Ovary (tissue), 9 donors: ENCODE measurements around the gene SLC18A3. TPM values are rescaled to one million over a fixed set of nuclear protein-coding genes. Genes with fewer than 3 reads are reported as not detected.

Experiments
- DNase-seq, 5 donors: peaks; one replicate each; pipeline ENCODE4 v3.0.0-alpha.2; 2019 to 2020
- H3K27ac ChIP-seq, 2 donors: fragments of 200-600 bp; one replicate each; pipeline versions ENCODE4 v1.5.1 to v1.8.0; 2019 to 2022
- H3K27me3 ChIP-seq: fragments of 200-600 bp; one replicate; pipeline ENCODE4 v1.8.0; 2022
- H3K36me3 ChIP-seq: fragments of 200-600 bp; sonication (generic); one replicate; pipeline ENCODE4 v1.5.1; 2019
- H3K4me1 ChIP-seq: one replicate; pipeline ENCODE4 v1.8.1; 2013; ENCODE audit warnings: mild to moderate bottlenecking, moderate library complexity; ENCODE audit not compliant: insufficient read depth
- H3K4me3 ChIP-seq: fragments of 200-600 bp; sonication (generic); one replicate; pipeline ENCODE4 v1.5.1; 2017
- H3K9me3 ChIP-seq, 2 donors: fragments of 200-600 bp in 1 of 2; sonication (generic) in 1 of 2; one replicate each; pipeline versions ENCODE4 v1.5.1 to v1.8.1; 2013 to 2019; ENCODE audit warnings: mild to moderate bottlenecking in 1 of 2, moderate library complexity in 1 of 2
- EP300 ChIP-seq: sonication (generic); formaldehyde crosslinking; IDR thresholded peaks from one replicate; pipeline ENCODE4 v1.6.1; 2017; ENCODE audit warnings: antibody characterized with exemption
- POLR2A ChIP-seq: fragments of 450-650 bp; IDR thresholded peaks from one replicate; pipeline ENCODE4 v1.6.1; 2017; ENCODE audit warnings: antibody characterized with exemption, mild to moderate bottlenecking, moderate library complexity
- WGBS, 3 donors: extraction: QIAGEN DNeasy Blood & Tissue Kit in 1 of 3; methylation state at CpG; one replicate each; pipeline versions ENCODE4 v1.1.5 to v1.1.7; 2013 to 2017; 5-methylcytosine and 5-hydroxymethylcytosine counted together
- intact Hi-C, 4 donors: fragments of 100-400 bp; cut with DNase I; formaldehyde crosslinking; loops; one replicate each; pipeline versions ENCODE4 v1.11.0 to v1.15.1; 2022 to 2023
- polyA plus RNA-seq, 2 donors: library from polyadenylated mRNA; stranded (reverse); fragments of 200-250 nt in 1 of 2; fragments of 350-450 nt in 1 of 2; fragmentation: Illumina TruSeq in 1 of 2; extraction: RNeasy Lipid Tissue Mini Kit (QIAGEN cat#74804) in 1 of 2; gene quantifications; one replicate each; pipeline ENCODE4 v1.2.3, GENCODE V29; 2013 to 2014
- total RNA-seq, 7 donors: library from RNA; depleted of rRNA in 2 of 7; stranded (reverse); fragments of >200 nt in 2 of 7; fragmentation: NEBNext Ultra II Directional in 3 of 7; extraction: Animal tissue kit (Norgen Biotek cat#: 25700) in 3 of 7; gene quantifications; one replicate each; pipeline versions ENCODE4 v1.1.0 to v1.2.4, GENCODE V29; 2016 to 2023
- TF ChIP-seq, protein P1 (sequence below), 3 donors: fragments of 450-650 bp in 2 of 3; fragments of 200-600 bp in 1 of 3; IDR thresholded peaks; one replicate each; pipeline versions ENCODE4 v1.5.1 to v1.8.0; 2016 to 2022; ENCODE audit warnings: antibody characterized with exemption in 3 of 3, mild to moderate bottlenecking in 1 of 3
- donor health status: DM: no; HTN: no; CAD: no; lungs with moderate emphysema.
- donor health status: DM: no; HTN: no; CAD: no.
- donor health status: Bipolar disorder and iron deficiency.
- donor health status: DM: yes; HTN: yes; CAD: no.
- donor health status: DM: no; HTN: no; CAD: no.
- donor health status: DM: yes; HTN: yes; CAD: no.

SLC18A3 gene
- total and polyA plus RNA-seq, 9 donors: not detected

- no peaks in the 10 kb centered on the region for H3K9me3 ChIP-seq
- no peak for DNase-seq
- TF ChIP-seq EP300: no peak
- TF ChIP-seq, protein P1, sequence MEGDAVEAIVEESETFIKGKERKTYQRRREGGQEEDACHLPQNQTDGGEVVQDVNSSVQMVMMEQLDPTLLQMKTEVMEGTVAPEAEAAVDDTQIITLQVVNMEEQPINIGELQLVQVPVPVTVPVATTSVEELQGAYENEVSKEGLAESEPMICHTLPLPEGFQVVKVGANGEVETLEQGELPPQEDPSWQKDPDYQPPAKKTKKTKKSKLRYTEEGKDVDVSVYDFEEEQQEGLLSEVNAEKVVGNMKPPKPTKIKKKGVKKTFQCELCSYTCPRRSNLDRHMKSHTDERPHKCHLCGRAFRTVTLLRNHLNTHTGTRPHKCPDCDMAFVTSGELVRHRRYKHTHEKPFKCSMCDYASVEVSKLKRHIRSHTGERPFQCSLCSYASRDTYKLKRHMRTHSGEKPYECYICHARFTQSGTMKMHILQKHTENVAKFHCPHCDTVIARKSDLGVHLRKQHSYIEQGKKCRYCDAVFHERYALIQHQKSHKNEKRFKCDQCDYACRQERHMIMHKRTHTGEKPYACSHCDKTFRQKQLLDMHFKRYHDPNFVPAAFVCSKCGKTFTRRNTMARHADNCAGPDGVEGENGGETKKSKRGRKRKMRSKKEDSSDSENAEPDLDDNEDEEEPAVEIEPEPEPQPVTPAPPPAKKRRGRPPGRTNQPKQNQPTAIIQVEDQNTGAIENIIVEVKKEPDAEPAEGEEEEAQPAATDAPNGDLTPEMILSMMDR (IDR thresholded peaks at IDR 0.05): no peak
- no peak for TF ChIP-seq POLR2A
- no peaks in the 10 kb centered on the region for H3K4me1 ChIP-seq
- WGBS, 3 donors: 79 to 84% (median 82%) methylated on average over 11 of the region's 11 CpGs
- H3K27ac ChIP-seq: no peak overlapping the region
- intact Hi-C loops: no loop called here
- H3K4me3 ChIP-seq: no peak overlapping the region
- H3K27me3 ChIP-seq: no peaks in the 10 kb centered on the region
- no peaks in the 10 kb centered on the region for H3K36me3 ChIP-seq
Observed at GRCh38 chr10:49575489-49576072, 34.5 kb upstream of the SLC18A3 start.

GRCh38 chr10:49577182-49577925 is 32.8 kb upstream of the SLC18A3 start:
- Histone ChIP-seq H3K27me3 (no peaks in the 10 kb centered on the region), H3K36me3 (no peaks in the 10 kb centered on the region), H3K4me1 (no peaks in the 10 kb centered on the region), H3K9me3 (no peaks in the 10 kb centered on the region), H3K4me3 (no peak overlapping the region), H3K27ac (no peak overlapping the region)
- WGBS, 3 donors: 61 to 74% (median 69%) methylated on average over 2 of the region's 2 CpGs
- TF ChIP-seq POLR2A: no peak
- DNase-seq: no peak
- intact Hi-C loops: no loop called here

DNA sequence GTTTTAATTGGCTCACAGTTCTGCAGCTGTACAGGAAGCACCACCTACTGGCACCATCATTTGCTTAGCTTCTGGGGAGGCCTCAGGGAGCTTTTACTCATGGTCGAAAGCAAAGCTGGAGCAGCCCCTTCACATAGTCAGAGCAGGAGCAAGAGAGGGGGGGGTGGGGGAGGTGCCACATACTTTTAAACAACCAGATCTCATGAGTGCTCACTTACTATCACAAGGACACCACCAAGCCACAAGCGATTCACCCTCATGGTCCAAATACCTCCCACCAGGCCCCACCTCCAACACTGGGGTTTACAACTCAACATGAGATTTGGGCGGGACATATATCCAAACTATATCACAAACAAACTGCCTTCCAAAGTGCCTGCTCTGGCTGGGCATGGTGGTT is 31.7 kb upstream of the SLC18A3 start:
- 88 to 95% (median 88%) methylated on average over 3 of the region's 3 CpGs for WGBS, 3 donors
- Histone ChIP-seq H3K27ac (no peak overlapping the region), H3K4me3 (no peak overlapping the region), H3K27me3 (no peaks in the 10 kb centered on the region), H3K9me3 (no peaks in the 10 kb centered on the region), H3K4me1 (no peaks in the 10 kb centered on the region), H3K36me3 (no peaks in the 10 kb centered on the region)
- DNase-seq: no peak
- no peak for TF ChIP-seq EP300
- TF ChIP-seq POLR2A: no peak
- TF ChIP-seq, protein P1 (IDR thresholded peaks at IDR 0.05): no peak
- intact Hi-C loops: no loop called here

GRCh38 chr10:49579621-49580020 is 30.5 kb upstream of the SLC18A3 start:
- no peaks in the 10 kb centered on the region for H3K27me3 ChIP-seq
- H3K4me3 ChIP-seq: no peak overlapping the region
- no peak overlapping the region for H3K27ac ChIP-seq
- no peaks in the 10 kb centered on the region for H3K36me3 ChIP-seq
- no peaks in the 10 kb centered on the region for H3K4me1 ChIP-seq
- 14 to 29% (median 19%) methylated on average over 2 of the region's 2 CpGs for WGBS, 3 donors
- no peaks in the 10 kb centered on the region for H3K9me3 ChIP-seq
- DNase-seq: no peak
- intact Hi-C loops: no loop called here
- TF ChIP-seq EP300: no peak
- no peak for TF ChIP-seq POLR2A
- TF ChIP-seq, protein P1 (IDR thresholded peaks at IDR 0.05): no peak

DNA sequence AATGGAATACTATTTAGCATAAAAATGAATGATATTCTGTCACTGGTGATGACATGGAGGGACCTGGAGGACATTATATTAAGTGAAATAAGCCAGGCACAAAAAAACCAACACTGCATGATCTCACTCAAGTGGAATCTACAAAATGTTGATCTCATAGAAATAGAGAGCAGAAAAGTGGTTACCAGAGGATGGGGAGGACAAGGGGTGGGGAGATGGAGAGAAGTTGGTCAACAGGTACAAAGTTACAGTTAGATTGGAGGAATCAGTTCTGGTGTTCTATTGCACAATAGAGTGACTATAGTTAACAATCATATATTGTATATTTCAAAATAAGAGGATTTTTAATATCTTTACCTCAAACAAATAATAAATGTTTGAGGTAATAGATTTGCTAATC is 24.7 kb upstream of the SLC18A3 start:
- no peak for TF ChIP-seq EP300
- TF ChIP-seq, protein P1 (IDR thresholded peaks at IDR 0.05): no peak
- no peak for TF ChIP-seq POLR2A
- H3K9me3 ChIP-seq: no peaks in the 10 kb centered on the region
- no peaks in the 10 kb centered on the region for H3K36me3 ChIP-seq
- H3K27ac ChIP-seq: no peak overlapping the region
- no peak overlapping the region for H3K4me3 ChIP-seq
- intact Hi-C loops: no loop called here
- no peaks in the 10 kb centered on the region for H3K27me3 ChIP-seq
- no peaks in the 10 kb centered on the region for H3K4me1 ChIP-seq
- DNase-seq: no peak
